Glomerular endothelial cell (primary cell): ENCODE results near the gene ZNF618. TPM values are rescaled to one million over a fixed set of nuclear protein-coding genes. Genes with fewer than 3 reads are reported as not detected.

Source experiments
- DNase-seq: peaks from one replicate; pipeline ENCODE4 v3.0.0-alpha.2; 2011; ENCODE audit warnings: low read depth, low spot score; ENCODE audit errors: extremely low read depth
- total RNA-seq: library from RNA; depleted of rRNA; stranded (reverse); fragments of >200 nt; gene quantifications from 2 replicates; pipeline ENCODE4 v1.2.3, GENCODE V29; 2015

The ZNF618 gene
- total RNA-seq, 1 donor from 2014 or later = 34.2 TPM

DNA sequence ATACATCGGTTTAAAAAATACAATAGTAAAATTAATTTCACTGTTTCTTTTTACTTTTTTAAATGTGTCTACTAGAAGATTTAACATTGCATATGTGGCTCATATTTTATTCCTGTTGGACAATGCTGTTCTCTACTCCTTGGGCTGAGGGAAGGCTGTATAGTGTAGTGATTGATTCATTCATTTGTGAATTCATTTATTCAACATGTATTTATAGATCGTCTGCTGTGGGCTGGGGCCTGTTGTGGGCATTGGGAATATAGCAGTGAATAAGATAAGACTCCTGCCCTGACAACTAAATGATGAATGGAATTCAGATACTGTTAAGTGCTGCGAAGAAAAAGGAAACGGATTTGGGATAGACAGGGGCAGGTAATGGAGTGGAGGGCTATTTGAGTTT lies 55.7 kb downstream of the ZNF618 start:
- no peak for DNase-seq

- DNase-seq = no peak
These were observed 56.9 kb downstream of the ZNF618 start for GRCh38 chr9:113932906-113933584.

DNA sequence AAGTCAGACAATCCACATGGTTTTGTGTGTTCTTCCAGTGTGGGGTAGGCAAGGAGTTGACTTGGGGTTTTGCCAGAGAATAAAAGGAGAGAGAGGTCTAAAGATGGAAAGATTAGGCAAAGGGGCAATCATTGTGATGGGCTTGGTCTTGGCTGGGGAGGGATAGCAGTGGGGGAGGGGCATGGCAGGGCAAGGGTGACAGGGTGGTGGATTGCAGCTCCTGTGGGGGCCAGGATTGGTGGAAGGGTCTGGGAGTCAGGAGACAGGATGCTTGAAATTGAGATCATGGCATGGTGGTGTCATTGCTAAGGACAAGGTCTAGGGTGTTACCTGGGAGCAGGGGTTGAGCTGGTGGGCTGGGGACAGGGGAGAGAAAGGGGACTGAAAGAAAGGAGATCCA lies 57.6 kb downstream of the ZNF618 start:
- DNase-seq = no peak

GRCh38 chr9:113934167-113934828 lies 58.2 kb downstream of the ZNF618 start:
- no peak for DNase-seq

DNA sequence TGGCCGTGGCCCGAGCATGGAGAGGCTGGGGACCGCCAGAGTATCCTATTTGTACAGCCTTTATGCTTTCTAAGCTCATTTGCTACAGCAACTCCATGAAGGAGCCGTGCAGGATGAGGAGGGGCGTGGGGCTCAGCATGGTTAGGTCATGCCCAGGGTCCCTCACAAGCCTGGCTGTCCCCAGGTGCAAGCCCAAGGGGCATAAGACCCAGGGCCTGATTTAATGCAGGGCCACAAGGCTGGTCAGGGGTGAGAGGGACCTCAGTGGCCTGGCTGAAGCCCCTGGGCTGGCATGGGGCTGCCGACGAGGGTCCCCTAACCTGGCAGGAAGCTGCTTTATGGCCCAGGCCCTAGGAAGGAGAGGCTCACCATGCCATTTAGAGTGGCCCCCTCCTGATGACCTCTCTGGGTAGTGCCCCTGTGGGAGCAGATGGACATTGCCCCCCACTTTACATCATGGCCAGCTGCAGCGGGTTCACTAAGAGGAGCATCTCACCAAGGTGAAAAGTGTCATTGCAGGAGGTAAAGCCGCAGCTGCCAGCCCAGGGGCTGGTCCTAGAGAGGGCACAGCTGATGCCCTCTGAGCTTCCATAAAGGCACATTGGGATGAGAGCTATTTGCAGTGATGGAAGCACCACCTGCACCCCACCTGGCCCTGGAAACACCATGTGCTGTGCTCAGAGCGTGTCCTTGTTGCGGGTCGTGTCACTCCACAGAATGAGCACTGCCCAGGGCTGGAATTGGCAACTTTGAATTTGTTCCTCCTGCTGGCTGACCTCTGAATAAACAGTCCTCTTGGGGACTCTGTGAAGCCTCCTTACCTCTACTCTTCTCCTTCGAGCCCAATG lies 58.9 kb downstream of the ZNF618 start:
- no peak for DNase-seq

GRCh38 chr9:113935677-113936380 lies 59.7 kb downstream of the ZNF618 start:
- no peak for DNase-seq

- DNase-seq = no peak
These were observed 64.0 kb downstream of the ZNF618 start for GRCh38 chr9:113940077-113940476.

GRCh38 chr9:113941056-113941455 lies 64.9 kb downstream of the ZNF618 start:
- no peak for DNase-seq

DNA sequence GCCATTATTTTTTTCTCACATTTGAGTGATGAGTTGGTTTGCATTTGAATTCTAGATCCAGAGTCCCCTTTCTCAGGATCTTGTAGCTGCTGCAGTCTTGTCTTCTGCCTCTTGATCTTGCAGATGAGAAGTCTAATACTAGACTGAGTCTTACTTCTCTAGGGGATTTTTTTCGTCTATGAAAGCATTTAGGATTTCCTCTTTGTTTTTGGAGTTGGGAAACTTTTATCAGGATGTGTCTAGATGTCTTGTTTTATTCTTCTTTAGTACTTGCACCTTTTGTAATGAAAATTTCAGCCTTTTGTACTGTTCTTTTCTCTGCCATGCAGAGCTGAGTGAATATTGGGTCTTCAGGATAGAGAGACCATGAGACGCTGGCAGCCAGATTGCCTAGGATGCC lies 65.4 kb downstream of the ZNF618 start:
- DNase-seq = no peak

- no peak for DNase-seq
These were observed 67.3 kb downstream of the ZNF618 start for GRCh38 chr9:113943112-113944009.

- no peak for DNase-seq
These were observed 69.7 kb downstream of the ZNF618 start for GRCh38 chr9:113945784-113946183.

- no peak for DNase-seq
These were observed 70.5 kb downstream of the ZNF618 start for GRCh38 chr9:113946496-113947115.

DNA sequence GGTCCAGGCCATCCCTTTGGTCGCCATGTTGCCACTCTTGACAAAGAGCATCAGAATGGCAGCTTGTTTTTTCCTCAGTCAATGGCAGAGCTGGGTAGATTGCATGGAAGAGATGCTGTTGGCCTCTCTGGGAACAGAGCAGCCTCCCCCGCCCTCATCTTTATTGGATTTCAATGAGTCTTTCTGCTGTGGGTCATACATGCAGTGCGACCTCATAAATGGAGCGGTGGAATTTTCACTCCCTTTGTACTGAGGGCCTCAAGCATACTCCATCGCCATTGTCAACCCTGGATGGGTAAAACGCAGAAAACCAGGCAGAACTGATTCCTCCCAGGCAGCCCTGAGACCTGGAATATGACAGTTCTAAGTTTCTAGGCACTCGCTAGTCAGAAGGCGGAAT lies 71.8 kb downstream of the ZNF618 start:
- DNase-seq = no peak

DNA sequence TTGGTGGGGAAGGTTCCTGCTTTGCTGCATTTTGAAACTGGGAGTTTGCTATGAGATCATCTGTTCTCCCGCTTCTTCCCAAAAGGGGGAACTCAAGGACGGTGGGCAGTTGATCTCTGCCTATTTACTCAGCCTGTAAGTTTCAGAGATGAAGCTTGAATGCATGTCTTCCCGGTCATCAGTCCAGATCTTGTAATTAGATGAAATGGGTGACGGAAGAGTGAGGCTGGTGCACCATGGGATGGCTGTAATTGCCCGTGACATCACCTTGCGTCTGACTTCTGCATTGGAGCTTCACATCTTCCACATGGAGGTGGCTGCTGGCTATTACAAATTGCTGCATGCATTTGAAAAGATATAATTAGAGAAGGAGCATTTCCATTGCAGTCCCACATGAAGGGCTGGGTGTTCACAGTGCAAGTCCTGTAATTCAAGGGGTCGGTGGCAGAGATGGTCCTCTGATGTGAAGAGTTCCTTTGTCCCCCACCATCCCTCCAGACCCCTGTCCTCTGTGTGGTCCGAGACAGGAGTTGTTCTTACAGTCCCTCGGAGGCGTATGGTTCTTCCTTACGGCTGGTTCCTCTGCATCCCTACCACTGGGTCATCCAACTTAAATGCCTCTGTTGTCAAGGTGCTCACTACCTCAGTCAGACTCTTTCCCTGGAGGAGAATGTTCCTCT lies 72.9 kb downstream of the ZNF618 start:
- no peak for DNase-seq

DNA sequence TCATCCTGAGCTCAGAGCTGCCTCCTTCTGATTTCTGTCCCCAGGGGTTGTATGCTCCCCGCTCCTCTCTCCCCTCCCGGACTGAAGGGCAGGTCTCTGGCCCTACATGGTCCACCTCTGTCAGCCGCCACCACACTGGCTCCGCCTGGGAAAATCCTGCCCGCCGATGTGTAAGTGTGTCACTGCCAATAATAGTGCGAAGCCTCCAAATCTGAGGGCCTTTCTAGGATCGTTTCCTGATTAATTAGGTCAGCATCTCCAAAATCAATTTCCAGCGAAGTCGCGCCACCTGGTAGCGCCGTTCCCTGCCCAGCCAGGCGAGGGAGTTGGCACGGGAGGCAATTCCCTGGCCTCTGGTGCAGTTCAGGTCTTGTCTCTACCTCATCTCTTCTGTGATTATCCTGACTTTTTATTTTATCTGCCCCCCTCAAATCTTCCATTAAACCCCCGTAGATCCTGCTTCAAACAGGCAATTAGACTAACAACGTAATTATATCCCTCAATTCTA lies 73.5 kb downstream of the ZNF618 start:
- no peak for DNase-seq

DNA sequence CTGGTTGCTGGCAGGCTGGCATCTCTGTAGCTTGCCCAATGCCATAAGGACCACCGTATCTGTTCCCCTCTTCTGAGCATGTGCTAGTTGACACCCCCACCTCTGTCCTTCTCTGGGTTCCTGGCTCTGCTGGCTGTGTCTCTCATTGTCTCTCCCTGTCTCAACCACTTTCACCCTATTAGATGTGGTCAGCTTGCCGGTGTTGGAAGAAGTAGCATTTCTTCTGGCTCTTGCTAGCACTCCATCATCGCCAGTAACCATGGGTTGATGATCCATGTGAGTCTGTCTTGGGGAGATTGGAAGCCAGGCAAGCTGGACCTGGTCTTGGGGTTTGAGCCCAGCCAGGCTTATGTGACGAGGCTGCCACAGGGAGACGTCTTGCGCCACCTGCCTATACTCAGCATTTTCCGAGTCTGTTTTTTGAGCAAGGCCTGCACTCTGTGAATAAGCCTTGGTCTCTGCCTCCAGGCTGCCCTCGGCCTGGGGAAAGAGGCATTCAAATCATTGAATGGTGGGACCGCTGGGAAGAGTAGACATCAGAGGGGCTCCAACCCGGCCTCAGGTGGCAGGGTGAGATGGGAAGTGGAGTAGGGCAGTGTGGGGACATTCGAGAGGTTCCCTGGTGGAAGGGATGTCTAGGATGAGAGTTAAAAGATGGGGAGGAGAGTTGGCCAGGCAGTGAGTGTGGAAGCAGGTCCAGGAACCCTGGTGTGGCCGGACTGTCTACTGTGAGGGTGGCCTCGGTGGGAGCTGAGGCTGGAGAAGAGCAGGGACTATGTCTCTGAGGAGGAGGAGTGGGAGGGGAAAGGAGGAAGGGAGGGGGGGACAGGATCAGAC lies 74.3 kb downstream of the ZNF618 start:
- no peak for DNase-seq

- no peak for DNase-seq
These were observed 74.9 kb downstream of the ZNF618 start for GRCh38 chr9:113951032-113951372.

- DNase-seq = no peak
These were observed 76.6 kb downstream of the ZNF618 start for GRCh38 chr9:113952676-113953075.
